HCT116 (cell line): Measurements from ENCODE around the gene AVPR1B. TPM values are rescaled to one million over a fixed set of nuclear protein-coding genes. Genes with fewer than 3 reads are reported as not detected.

Experiments used
- ATAC-seq: fragments of 200-7000 bp; cut with Tn5 transposase; 2 replicates; pipeline ENCODE4 v1.9.1; 2020; ENCODE audit warnings: mild to moderate bottlenecking, moderate library complexity
- BruUV-seq: library from RNA; stranded (reverse); fragments of 400-500 nt; replicated peaks from 2 replicates; lab custom pipeline; 2021; lab: Mats Ljungman, UMichigan
- CTCF ChIA-PET: fragments of 300-600 bp; sonication (Branson Sonifier 250); formaldehyde crosslinking; loops from one replicate; lab custom pipeline; 2021; ENCODE audit warnings: antibody characterized with exemption; lab: Charles Lee
- POLR2A ChIA-PET: fragments of 300-600, 350-600 bp; sonication (Branson Sonifier 250); formaldehyde crosslinking; loops from one replicate; lab custom pipeline; 2021; ENCODE audit warnings: antibody characterized with exemption; lab: Charles Lee
- RAD21 ChIA-PET, 2 experiments: fragments of 300-600 bp; sonication (Branson Sonifier 250); formaldehyde crosslinking; loops; one replicate each; lab custom pipeline; 2023; ENCODE audit warnings: low total read pairs in 2 of 2; ENCODE audit not compliant: uncharacterized antibody in 2 of 2, unreplicated experiment in 2 of 2, low non-redundant PET in 1 of 2; lab: Charles Lee
- DNase-seq: peaks from one replicate; pipeline ENCODE4 v3.0.0-alpha.2; 2010; ENCODE audit warnings: low read depth, low spot score
- H2AFZ ChIP-seq: fragments of 200-600 bp; shearing (Covaris generic), sonication (generic); 2 replicates; pipeline ENCODE4 v1.6.1; 2017; ENCODE audit warnings: low read depth, mixed run types, mixed read lengths, antibody characterized with exemption, low read length; ENCODE audit not compliant: poor library complexity, severe bottlenecking
- H3K27ac ChIP-seq: 2 replicates; pipeline ENCODE4 v1.5.1; 2012; ENCODE audit warnings: low read depth, low read length
- H3K27me3 ChIP-seq: fragments of 200-600 bp; sonication (generic); 2 replicates; pipeline ENCODE4 v1.6.1; 2016; ENCODE audit warnings: mixed run types, low read length, mixed read lengths; ENCODE audit not compliant: insufficient read depth
- H3K36me3 ChIP-seq, 2 experiments: fragments of 200-500 bp in 1 of 2; fragments of 200-600 bp in 1 of 2; sonication (Bioruptor generic) in 1 of 2; sonication (generic) in 1 of 2; 2 replicates each; pipeline versions ENCODE4 v1.5.1 to v1.6.1; 2014 to 2016; ENCODE audit warnings: low read length in 2 of 2, inconsistent platforms in 1 of 2, mixed read lengths in 1 of 2, mixed run types in 1 of 2; ENCODE audit not compliant: insufficient read depth in 2 of 2, control insufficient read depth in 1 of 2
- H3K4me1 ChIP-seq, 2 experiments: fragments of 200-600 bp in 1 of 2; sonication (generic) in 1 of 2; 2 replicates each; pipeline versions ENCODE4 v1.5.1 to v1.6.1; 2012 to 2017; ENCODE audit warnings: low read length in 2 of 2, inconsistent platforms in 1 of 2, mild to moderate bottlenecking in 1 of 2, mixed read lengths in 1 of 2, mixed run types in 1 of 2, moderate library complexity in 1 of 2; ENCODE audit not compliant: insufficient read depth in 2 of 2, control insufficient read depth in 1 of 2
- H3K4me2 ChIP-seq: fragments of 200-600 bp; sonication (generic); 2 replicates; pipeline ENCODE4 v1.6.1; 2017; ENCODE audit warnings: mixed run types, low read length, mixed read lengths
- H3K4me3 ChIP-seq, 2 experiments: fragments of 200-600 bp in 1 of 2; sonication (generic) in 1 of 2; replicated peaks in 1 of 2; 2 replicates each; pipeline ENCODE4 v1.5.1; 2011 to 2016; ENCODE audit warnings: low read length in 2 of 2, control low read depth in 1 of 2, low read depth in 1 of 2, mild to moderate bottlenecking in 1 of 2, mixed read lengths in 1 of 2, mixed run types in 1 of 2
- H3K79me2 ChIP-seq: fragments of 200-600 bp; sonication (generic); 2 replicates; pipeline ENCODE4 v1.6.1; 2017; ENCODE audit warnings: mild to moderate bottlenecking, mixed run types, low read length, moderate library complexity, mixed read lengths; ENCODE audit not compliant: insufficient read depth
- H3K9ac ChIP-seq: fragments of 200-600 bp; sonication (generic); 2 replicates; pipeline ENCODE4 v1.6.1; 2016; ENCODE audit warnings: low read length, mixed read lengths
- H3K9me2 ChIP-seq: fragments of 200-600 bp; sonication (generic), shearing (Covaris generic); 2 replicates; pipeline ENCODE4 v1.6.1; 2017; ENCODE audit warnings: mixed run types, mild to moderate bottlenecking, moderate library complexity; ENCODE audit not compliant: insufficient read depth
- H3K9me3 ChIP-seq, 2 experiments: fragments of 200-500 bp in 1 of 2; fragments of 200-600 bp in 1 of 2; sonication (Bioruptor generic) in 1 of 2; sonication (generic) in 1 of 2; 2 replicates each; pipeline ENCODE4 v1.6.1; 2014 to 2017; ENCODE audit warnings: low read length in 2 of 2, mixed read lengths in 2 of 2, inconsistent platforms in 1 of 2, low read depth in 1 of 2, mild to moderate bottlenecking in 1 of 2, mixed run types in 1 of 2, moderate library complexity in 1 of 2; ENCODE audit not compliant: control insufficient read depth in 1 of 2, insufficient read depth in 1 of 2
- H4K20me1 ChIP-seq: fragments of 200-600 bp; sonication (generic), shearing (Covaris generic); 2 replicates; pipeline ENCODE4 v1.6.1; 2017; ENCODE audit warnings: mixed run types, mild to moderate bottlenecking, moderate library complexity; ENCODE audit not compliant: insufficient read depth
- ATF3 ChIP-seq: IDR thresholded peaks from 2 replicates; pipeline ENCODE4 v1.6.1; 2012
- CEBPB ChIP-seq: IDR thresholded peaks from 2 replicates; pipeline ENCODE4 v1.6.1; 2012; ENCODE audit warnings: low read depth
- EGR1 ChIP-seq: IDR thresholded peaks from 2 replicates; pipeline ENCODE4 v1.6.1; 2012; ENCODE audit warnings: low read depth
- EZH2 ChIP-seq: fragments of 200-600 bp; sonication (generic); IDR thresholded peaks from 2 replicates; pipeline ENCODE4 v1.6.1; 2017; ENCODE audit warnings: antibody characterized with exemption, mixed run types
- EZH2phosphoT487 ChIP-seq: fragments of 200-600 bp; IDR thresholded peaks from 2 replicates; pipeline ENCODE4 v1.6.1; 2018; ENCODE audit warnings: antibody characterized with exemption, borderline replicate concordance
- MAX ChIP-seq: IDR thresholded peaks from 2 replicates; pipeline ENCODE4 v1.6.1; 2012
- POLR2A ChIP-seq: IDR thresholded peaks from 2 replicates; pipeline ENCODE4 v1.7.0; 2011; ENCODE audit warnings: borderline replicate concordance; ENCODE audit not compliant: insufficient read depth, insufficient read length; ENCODE audit errors: extremely low read depth
- POLR2AphosphoS5 ChIP-seq: IDR thresholded peaks from 2 replicates; pipeline ENCODE4 v1.6.1; 2011; ENCODE audit warnings: mild to moderate bottlenecking, low read depth, low read length, moderate library complexity
- RAD21 ChIP-seq: IDR thresholded peaks from 2 replicates; pipeline ENCODE4 v1.6.1; 2012; ENCODE audit warnings: low read depth, mild to moderate bottlenecking
- SRF ChIP-seq: IDR thresholded peaks from 2 replicates; pipeline ENCODE4 v1.6.1; 2012; ENCODE audit warnings: low read depth
- ZBTB33 ChIP-seq: IDR thresholded peaks from 2 replicates; pipeline ENCODE4 v1.6.1; 2011; ENCODE audit warnings: mild to moderate bottlenecking, low read length, moderate library complexity; ENCODE audit not compliant: insufficient replicate concordance; ENCODE audit errors: extremely low read depth
- ZFX ChIP-seq: fragments of 450-650 bp; IDR thresholded peaks from 2 replicates; pipeline ENCODE4 v1.6.1; 2017
- intact Hi-C: fragments of 100-400 bp; cut with micrococcal nuclease; formaldehyde crosslinking; loops from 2 replicates; pipeline ENCODE4 v1.10.0; 2022
- total RNA-seq: library from RNA; stranded (reverse); gene quantifications from one replicate; pipeline ENCODE4 v1.2.1, GENCODE V29; 2021; ENCODE audit not compliant: unreplicated experiment

Gene AVPR1B
- total RNA-seq, 1 experiment from 2014 or later, result not detected

- TF ChIP-seq SRF (no peak), POLR2A (no peak), EZH2phosphoT487 (no peak), ATF3 (no peak), MAX (no peak), CEBPB (no peak), ZFX (no peak), EGR1 (no peak), RAD21 (no peak), POLR2AphosphoS5 (no peak)
Measured at GRCh38 chr1:206070627-206071304, 46.4 kb downstream of the AVPR1B start (continued).

GRCh38 chr1:206068314-206068713, 48.9 kb downstream of the AVPR1B start:
- H3K9ac ChIP-seq, result no peak overlapping the region
- H3K4me3 ChIP-seq, result no peak overlapping the region
- no peaks in the 10 kb centered on the region for H3K9me3 ChIP-seq
- POLR2A ChIA-PET, result no interaction called here
- no peak overlapping the region for H2AFZ ChIP-seq
- no peak for DNase-seq
- no peaks in the 10 kb centered on the region for H3K36me3 ChIP-seq
- H3K9me2 ChIP-seq, result no peaks in the 10 kb centered on the region
- no peak overlapping the region for H3K4me2 ChIP-seq
- H4K20me1 ChIP-seq, result no peaks in the 10 kb centered on the region
- H3K27me3 ChIP-seq, result no peaks in the 10 kb centered on the region
- no peaks in the 10 kb centered on the region for H3K79me2 ChIP-seq
- CTCF ChIA-PET, result no interaction called here
- no peaks in the 10 kb centered on the region for H3K4me1 ChIP-seq
- intact Hi-C loops, result no loop called here
- no TSS peak for BruUV-seq
- no peak for ATAC-seq
- RAD21 ChIA-PET, result no interaction called here
- H3K27ac ChIP-seq, result no peak overlapping the region
- no peak for TF ChIP-seq RAD21
- TF ChIP-seq EZH2, result no peak
- TF ChIP-seq POLR2A, result no peak
- TF ChIP-seq POLR2AphosphoS5, result no peak
- no peak for TF ChIP-seq ZBTB33
